ENCODE measurements around the gene TRIM13.
"Not testable (repeated sequence)": the region's sequence is repeated elsewhere in the genome, so short reads cannot be mapped to it uniquely, and the experiment has no call there.

TRIM13 gene

GRCh38 chr13:49996951-49997895, at the start of gene TRIM13:
Gene TRIM13, plus strand, starts transcription at chr13:49997042. Its CDS starts 14,899 bp downstream, at chr13:50011941.
- peak; percentile 91 for DNase-seq

DNA sequence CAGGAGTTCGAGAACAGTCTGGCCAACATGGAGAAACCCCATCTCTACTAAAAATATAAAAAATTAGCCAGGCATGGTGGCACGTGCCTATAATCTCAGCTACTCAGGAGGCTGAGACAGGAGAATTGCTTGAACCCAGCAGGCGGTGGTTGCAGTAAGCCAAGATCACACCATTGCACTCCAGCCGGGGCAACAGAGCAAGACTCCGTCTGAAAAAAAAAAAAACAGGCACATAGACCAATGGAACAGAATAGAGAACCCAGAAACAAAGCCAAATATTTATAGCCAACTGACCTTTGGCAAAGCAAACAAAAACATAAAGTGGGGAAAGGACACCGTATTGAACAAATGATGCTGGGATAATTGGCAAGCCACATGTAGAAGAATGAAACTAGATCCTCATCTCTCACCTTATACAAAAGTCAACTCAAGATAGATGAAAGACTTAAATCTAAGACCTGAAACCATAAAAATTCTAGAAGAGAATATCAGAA, 48.0 kb upstream of the TRIM13 start:
- not testable (repeated sequence) for DNase-seq

DNA sequence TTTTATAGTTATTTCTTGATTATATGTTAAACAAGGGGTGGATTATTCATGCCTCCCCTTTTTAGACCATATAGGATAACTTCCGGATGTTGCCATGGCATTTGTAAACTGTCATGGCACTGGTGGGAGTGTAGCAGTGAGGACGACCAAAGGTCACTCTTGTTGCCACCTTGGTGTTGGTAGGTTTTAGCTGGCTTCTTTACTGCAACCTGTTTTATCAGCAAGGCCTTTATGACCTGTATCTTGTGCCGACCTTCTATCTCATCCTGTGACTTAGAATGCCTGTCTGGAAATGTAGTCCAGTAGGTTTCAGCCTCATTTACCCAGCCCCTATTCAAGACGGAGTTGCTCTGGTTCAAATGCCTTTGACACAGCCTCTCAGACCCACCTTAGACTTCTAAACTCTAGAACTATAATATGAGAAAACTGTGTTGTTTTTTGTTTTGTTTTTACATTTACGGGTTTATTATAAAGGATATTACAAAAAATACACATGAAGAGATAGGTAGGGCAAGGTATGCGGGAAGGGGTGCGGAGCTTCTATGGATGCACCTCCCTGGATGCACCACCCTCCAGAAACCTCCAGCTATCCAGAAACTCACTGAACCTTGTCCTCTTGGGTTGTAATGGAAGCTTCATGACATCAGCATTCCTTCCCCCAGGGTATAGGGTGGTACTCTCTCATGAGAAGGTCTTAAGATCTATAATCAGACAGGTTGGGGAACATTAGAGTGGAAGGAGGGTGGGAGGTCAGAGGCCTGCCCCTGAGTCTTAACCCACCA, 44.9 kb upstream of the TRIM13 start:
- no peak for DNase-seq

GRCh38 chr13:49953560-49953959, 43.3 kb upstream of the TRIM13 start:
- DNase-seq, result no peak

DNA sequence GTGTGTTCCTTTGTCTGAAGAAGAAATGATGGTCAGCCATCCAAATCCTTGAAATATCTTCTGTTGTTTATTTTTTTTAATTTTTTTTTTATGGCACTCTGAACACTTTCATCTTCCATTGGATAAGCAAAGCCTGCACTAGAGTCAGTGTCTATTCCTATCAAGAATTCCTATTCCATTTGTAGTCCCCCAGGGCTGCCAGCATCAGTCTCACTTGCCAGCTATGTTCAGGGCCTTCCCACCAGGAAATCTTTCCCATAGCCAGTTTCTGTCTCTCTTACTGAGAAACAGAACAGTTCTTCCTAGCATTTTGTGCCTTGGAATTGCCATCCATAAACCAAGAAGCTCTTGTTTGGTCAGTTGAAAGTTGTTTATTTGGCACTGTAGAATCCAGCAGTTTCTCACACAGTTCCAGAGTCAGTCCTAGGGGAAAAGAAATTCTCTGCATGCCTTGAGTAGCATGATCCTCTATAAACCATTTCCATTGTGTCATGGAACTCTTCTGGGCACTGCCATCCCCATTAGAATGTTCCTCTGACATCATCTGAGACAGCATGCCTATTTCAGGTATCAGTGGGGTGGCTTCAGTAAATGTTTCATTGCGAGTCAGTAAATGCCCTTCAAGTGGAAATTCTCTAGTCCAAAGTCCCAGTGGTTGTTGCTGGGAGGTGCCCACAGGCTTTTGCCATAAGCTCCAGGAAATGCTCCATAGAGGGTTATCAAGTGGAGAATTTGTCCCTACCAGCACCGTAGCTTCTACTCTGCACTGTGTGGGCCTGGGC, 42.0 kb upstream of the TRIM13 start:
- DNase-seq, result no peak

- DNase-seq, result no peak
Observed at GRCh38 chr13:49956131-49956530, 40.7 kb upstream of the TRIM13 start.

DNA sequence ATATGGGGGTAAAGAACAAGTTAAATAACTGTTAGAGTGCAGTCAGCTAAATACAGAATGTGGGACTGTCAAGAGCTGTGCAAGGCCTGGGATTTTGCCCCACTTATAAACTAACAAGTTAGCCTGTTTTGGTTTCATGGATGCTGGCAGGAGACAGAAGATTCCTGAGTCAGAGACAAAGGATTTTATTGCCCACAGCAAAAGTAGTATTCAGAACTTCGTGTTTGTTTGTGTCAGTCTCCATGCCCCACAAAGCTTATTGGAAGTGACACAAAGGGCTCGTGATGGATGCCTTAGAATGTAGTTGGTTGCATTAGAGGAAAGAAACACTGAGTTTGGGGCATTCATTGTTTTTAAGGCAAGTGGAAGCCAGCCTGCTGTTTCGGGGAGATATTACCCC, 38.5 kb upstream of the TRIM13 start:
- peak in 1 of 2 donors; percentile 10 for DNase-seq

DNA sequence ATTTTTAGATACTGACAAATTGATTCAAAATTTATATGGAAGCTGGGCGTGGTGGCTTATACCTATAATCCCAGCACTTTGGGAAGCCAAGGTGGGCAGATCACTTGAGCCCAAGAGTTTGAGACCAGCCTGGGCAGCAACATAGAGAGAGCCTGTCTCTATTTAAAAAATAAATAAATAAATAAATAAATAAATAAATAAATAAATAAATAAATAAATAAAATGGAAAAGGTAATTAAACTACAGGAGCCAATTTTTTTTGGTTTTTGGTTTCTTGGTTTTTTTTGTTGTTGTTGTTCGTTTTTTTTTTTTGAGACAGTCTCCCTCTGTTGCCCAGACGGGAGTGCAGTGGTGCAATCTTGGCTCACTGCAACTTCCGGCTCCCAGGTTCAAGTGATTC, 29.4 kb upstream of the TRIM13 start:
- DNase-seq, result no peak

GRCh38 chr13:49972709-49973108, 24.1 kb upstream of the TRIM13 start:
- DNase-seq, result no peak

- no peak for DNase-seq
Observed at GRCh38 chr13:49975826-49976225, 21.0 kb upstream of the TRIM13 start.

DNA sequence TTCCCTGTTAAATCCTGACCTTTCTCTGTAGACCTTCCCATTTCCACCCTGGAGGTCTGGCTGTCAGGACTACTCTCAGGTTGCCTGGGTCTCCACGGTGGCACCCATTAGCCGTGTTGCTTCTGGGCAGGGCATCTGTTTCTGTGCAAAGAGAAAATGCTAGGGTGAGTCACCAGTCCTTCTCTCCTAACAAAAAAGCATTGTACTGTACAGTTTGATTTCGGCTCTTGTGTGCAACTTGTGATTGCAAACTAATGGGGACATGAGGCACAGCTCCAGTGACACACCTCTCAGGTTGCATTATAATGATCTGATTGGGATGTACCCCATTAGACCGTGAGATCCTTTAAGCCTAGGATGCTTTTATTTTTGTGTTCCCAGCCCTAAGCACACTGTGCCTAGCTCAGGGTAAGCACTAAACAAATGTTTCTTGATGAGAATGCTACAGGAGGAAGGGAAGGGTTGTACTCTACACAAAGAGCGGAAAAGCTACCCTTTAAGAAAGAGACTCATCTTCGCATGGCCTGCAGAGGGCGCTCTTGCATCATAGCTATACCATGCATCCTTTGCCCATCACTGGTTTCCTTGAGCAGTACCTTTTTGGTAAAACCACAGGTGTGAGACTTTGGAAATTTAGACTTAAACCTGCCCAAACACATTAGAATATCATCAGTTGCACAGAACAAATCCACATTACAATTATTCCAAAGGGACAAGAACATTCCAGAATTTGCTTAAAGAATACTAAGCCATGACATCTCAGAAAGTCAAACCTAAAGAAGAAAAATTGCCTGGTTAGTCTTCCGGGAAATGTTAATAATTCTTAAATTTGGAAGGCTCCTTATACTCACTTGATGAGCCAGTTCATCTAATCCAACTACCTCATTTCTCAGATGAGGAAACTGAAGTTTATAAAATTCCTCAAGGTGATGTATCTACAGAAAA, 20.3 kb upstream of the TRIM13 start:
- peak; percentile 49 to 62 for DNase-seq

DNA sequence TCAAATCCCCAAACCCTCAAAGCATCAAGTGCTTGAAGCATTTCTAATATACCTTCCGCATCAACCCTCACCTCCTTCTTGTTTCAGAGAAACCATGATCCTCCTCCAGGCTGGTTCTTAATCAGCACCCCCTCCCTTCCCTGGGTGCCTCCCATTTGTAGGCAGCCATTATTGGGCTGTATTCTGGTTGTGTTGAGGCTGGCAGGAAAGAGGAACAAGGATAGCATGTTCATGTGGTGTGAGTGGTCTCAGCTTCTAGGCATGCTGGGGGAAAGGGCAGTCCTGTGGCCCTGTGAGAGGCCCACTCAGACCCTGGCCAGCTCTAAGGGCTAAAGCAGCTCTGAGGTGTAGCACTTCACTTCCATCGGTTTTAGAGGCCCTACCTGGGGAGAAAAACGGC, 18.9 kb upstream of the TRIM13 start:
- no peak for DNase-seq

- DNase-seq, result no peak
Observed at GRCh38 chr13:49980266-49980665, 16.6 kb upstream of the TRIM13 start.

DNA sequence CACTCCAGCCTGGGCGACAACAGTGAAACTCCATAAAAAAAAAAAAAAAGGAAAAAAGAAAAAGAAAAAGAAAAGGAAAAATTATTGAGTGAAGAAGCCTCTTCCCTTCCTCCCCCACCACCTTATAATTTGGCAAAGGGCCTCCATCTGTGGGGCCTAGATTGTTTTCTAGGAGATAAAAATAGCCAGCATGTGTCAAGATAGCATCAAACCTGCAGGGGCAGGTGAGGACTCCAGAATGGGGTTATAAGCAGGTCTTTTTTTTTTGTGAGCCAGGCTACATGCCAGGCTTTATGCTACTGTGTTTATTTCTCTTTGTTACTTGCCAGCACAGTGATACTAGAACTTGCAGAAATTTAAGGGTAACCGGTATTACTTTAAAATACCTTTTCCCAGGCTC, 11.7 kb upstream of the TRIM13 start:
- no peak for DNase-seq

DNA sequence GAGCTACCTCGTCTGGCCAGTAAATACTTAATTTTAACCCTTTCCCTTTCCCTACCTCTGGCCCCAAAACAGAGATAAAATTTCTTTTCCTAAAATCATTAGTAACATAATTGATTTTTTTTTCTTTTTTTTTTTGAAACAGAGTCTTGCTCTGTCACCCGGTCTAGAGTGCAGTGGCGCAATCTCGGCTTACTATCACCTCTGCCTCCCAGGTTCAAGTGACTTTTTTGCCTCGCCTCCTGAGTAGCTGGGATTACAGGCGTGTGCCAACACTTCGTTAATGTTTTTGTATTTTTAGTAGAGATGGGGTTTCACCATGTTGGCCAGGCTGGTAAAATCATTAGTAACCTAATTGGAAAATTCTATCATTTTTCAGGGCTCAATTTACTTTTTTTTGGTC, 10.4 kb upstream of the TRIM13 start:
- no peak for DNase-seq

DNA sequence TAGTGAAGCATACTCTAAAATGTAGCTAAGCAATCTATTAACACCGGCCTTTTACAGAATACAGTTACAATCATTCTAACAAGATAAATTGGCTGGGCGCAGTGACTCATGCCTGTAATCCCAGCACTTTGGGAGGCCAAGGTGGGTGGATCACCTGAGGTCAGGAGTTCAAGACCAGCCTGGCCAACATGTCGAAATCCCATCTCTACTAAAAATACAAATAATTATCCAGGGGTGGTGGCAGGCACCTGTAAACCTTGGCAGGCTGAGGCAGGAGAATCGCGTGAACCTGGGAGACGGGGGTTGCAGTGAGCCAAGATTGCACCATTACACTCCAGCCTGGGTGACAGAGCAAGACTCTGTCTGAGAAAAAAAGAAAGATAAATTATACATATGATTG, 6.2 kb upstream of the TRIM13 start:
- DNase-seq, result not testable (repeated sequence)

GRCh38 chr13:49993111-49993510, 3.7 kb upstream of the TRIM13 start:
- no peak for DNase-seq

- no peak for DNase-seq
Observed at GRCh38 chr13:49993666-49994065, 3.2 kb upstream of the TRIM13 start.

DNA sequence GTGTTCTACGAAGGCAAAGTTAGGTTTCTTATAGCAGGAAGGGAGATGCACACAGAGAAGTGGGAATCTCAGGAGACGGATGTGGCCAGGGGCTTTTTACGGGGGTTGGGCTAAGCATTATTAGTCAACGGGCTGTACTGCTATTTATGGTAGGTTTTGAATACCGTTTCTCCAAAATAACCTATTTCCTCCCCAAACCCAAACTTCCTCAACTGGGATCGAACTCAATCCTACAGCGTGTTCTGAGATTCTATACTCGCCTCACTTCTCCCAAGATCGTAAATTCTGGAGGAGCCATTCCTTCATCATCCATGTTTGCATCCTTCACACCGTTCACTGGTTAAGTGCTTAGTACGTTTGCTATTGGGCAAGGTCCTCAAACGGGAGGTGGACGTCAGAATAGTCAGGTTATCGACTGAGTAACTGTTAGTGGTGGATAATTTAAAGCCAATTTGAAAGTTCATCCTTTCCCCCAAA, 1.2 kb upstream of the TRIM13 start:
- no peak for DNase-seq

DNA sequence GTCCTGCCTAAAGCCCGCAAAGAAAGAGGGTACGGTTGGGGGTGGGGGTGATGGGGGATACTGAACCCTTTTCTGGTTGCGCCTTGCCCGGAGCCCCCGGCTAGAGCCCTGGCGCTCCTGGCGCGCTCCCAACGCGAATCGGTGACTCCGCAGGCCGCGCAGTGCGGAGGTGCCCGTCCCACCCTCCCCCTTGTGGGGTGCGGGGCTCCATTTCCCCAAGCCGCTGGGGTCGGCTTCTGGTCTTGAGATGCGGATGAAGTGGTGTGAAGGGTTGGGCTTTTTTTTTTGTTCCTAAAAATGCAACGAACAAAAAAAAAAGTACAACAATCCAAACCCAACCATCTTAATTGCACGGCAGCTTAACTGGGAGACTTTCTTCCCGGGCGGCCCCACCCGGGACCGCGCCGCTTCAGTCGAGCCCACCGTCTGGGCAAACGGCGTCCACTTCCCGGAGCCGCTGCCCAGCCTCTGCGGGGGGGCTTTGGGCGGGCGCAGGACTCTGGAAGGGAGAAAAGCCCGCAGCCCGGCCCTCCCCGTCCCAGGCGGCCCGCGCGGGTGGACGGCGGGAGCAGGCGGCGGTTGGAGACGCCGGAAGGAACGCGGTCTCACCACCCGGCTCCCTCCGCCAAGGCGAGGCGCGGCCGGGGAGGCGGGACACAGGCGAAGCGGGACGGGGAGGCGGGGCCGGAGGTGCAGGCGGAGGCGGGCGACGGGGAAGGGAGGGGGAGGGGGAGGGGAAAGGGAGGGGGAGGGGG, 504 bp upstream of the TRIM13 start:
- peak; percentile 83 to 88 for DNase-seq

GRCh38 chr13:49997955-49998354, 1.1 kb downstream of the TRIM13 start:
- DNase-seq, result no peak
